H1 (cell line): ENCODE measurements around the gene SLAMF1.

Experiments
- POLR2A ChIP-seq, 2 experiments: IDR thresholded peaks; 1 replicate in 1 of 2; 2 replicates in 1 of 2; pipeline ENCODE4 v1.6.1; 2011; ENCODE audit warnings: low read depth in 2 of 2, low read length in 2 of 2, mild to moderate bottlenecking in 2 of 2; ENCODE audit errors: control extremely low read depth in 1 of 2
- YY1 ChIP-seq: IDR thresholded peaks from 2 replicates; pipeline ENCODE4 v1.6.1; 2011; ENCODE audit warnings: low read depth, mild to moderate bottlenecking, low read length
- TF ChIP-seq, protein P1 (sequence below), 3 experiments: IDR thresholded peaks; 1 replicate in 2 of 3; 2 replicates in 1 of 3; pipeline versions ENCODE4 v1.5.1 to v1.6.1; 2011; ENCODE audit warnings: low read length in 3 of 3, mild to moderate bottlenecking in 3 of 3, inconsistent platforms in 2 of 3, low read depth in 1 of 3, moderate library complexity in 1 of 3; ENCODE audit not compliant: insufficient read depth in 1 of 3; ENCODE audit errors: control extremely low read depth in 1 of 3

GRCh38 chr1:160637821-160638539 is 8.9 kb downstream of the SLAMF1 start:
- TF ChIP-seq POLR2A (IDR thresholded peaks at IDR 0.05; ENCODE audit: control extremely low read depth in 1 of 2, low read depth in 2 of 2, low read length in 2 of 2) (no peak), YY1 (no peak)
- TF ChIP-seq, protein P1, sequence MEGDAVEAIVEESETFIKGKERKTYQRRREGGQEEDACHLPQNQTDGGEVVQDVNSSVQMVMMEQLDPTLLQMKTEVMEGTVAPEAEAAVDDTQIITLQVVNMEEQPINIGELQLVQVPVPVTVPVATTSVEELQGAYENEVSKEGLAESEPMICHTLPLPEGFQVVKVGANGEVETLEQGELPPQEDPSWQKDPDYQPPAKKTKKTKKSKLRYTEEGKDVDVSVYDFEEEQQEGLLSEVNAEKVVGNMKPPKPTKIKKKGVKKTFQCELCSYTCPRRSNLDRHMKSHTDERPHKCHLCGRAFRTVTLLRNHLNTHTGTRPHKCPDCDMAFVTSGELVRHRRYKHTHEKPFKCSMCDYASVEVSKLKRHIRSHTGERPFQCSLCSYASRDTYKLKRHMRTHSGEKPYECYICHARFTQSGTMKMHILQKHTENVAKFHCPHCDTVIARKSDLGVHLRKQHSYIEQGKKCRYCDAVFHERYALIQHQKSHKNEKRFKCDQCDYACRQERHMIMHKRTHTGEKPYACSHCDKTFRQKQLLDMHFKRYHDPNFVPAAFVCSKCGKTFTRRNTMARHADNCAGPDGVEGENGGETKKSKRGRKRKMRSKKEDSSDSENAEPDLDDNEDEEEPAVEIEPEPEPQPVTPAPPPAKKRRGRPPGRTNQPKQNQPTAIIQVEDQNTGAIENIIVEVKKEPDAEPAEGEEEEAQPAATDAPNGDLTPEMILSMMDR (IDR thresholded peaks at IDR 0.05; ENCODE audit: control extremely low read depth in 1 of 3, insufficient read depth in 1 of 3, low read depth in 1 of 3, low read length in 3 of 3), result no peak
